GM23248 (cell line): ENCODE measurements around the gene SPACA9. TPM values are rescaled to one million over a fixed set of nuclear protein-coding genes. Genes with fewer than 3 reads are reported as not detected.

Source experiments
- DNase-seq: peaks from one replicate; pipeline ENCODE4 v3.0.0-alpha.2; 2015
- H2AFZ ChIP-seq: fragments of 200-600 bp; sonication (generic); 2 replicates; pipeline ENCODE4 v1.6.1; 2016; ENCODE audit warnings: antibody characterized with exemption
- H3F3A ChIP-seq: fragments of 200-600 bp; sonication (generic); 2 replicates; pipeline ENCODE4 v1.6.1; 2016; ENCODE audit warnings: mild to moderate bottlenecking, antibody characterized with exemption, mixed run types; ENCODE audit not compliant: insufficient read depth
- H3K27ac ChIP-seq: fragments of 200-600 bp; sonication (generic); 2 replicates; pipeline ENCODE4 v1.5.1; 2016; ENCODE audit warnings: mild to moderate bottlenecking
- H3K27me3 ChIP-seq: fragments of 200-600 bp; sonication (generic); replicated peaks from 2 replicates; pipeline ENCODE4 v1.6.1; 2016; ENCODE audit warnings: mild to moderate bottlenecking; ENCODE audit not compliant: insufficient read depth
- H3K36me3 ChIP-seq: fragments of 200-600 bp; sonication (generic); 2 replicates; pipeline ENCODE4 v1.6.1; 2016; ENCODE audit warnings: low read depth, mild to moderate bottlenecking
- H3K4me1 ChIP-seq: fragments of 200-600 bp; sonication (generic); 2 replicates; pipeline ENCODE4 v1.6.1; 2016; ENCODE audit warnings: mild to moderate bottlenecking; ENCODE audit not compliant: insufficient read depth
- H3K4me2 ChIP-seq: fragments of 200-600 bp; sonication (generic); one replicate; pipeline ENCODE4 v1.6.1; 2016; ENCODE audit warnings: mild to moderate bottlenecking; ENCODE audit not compliant: unreplicated experiment
- H3K4me3 ChIP-seq: fragments of 200-600 bp; sonication (generic); 2 replicates; pipeline ENCODE4 v1.5.1; 2016; ENCODE audit warnings: mild to moderate bottlenecking
- H3K79me2 ChIP-seq: fragments of 200-600 bp; sonication (generic); 2 replicates; pipeline ENCODE4 v1.6.1; 2016; ENCODE audit warnings: mild to moderate bottlenecking; ENCODE audit not compliant: insufficient read depth
- H3K9ac ChIP-seq: fragments of 200-600 bp; sonication (generic); 2 replicates; pipeline ENCODE4 v1.6.1; 2016; ENCODE audit warnings: mild to moderate bottlenecking
- H3K9me2 ChIP-seq: fragments of 200-600 bp; sonication (generic); 2 replicates; pipeline ENCODE4 v1.6.1; 2016; ENCODE audit warnings: mixed run types, mild to moderate bottlenecking, moderate library complexity; ENCODE audit not compliant: insufficient read depth
- H3K9me3 ChIP-seq: fragments of 200-600 bp; sonication (generic); one replicate; pipeline ENCODE4 v1.6.1; 2017; ENCODE audit warnings: low read depth
- H4K20me1 ChIP-seq: fragments of 200-600 bp; sonication (generic); 2 replicates; pipeline ENCODE4 v1.6.0; 2016; ENCODE audit not compliant: insufficient read depth
- EZH2 ChIP-seq: fragments of 200-600 bp; sonication (generic); IDR thresholded peaks from 2 replicates; pipeline ENCODE4 v1.6.1; 2018; ENCODE audit warnings: antibody characterized with exemption, mild to moderate bottlenecking; ENCODE audit not compliant: insufficient read depth, poor library complexity, severe bottlenecking
- EZH2phosphoT487 ChIP-seq: fragments of 200-600 bp; sonication (generic); IDR thresholded peaks from 2 replicates; pipeline ENCODE4 v1.6.1; 2018; ENCODE audit warnings: antibody characterized with exemption, moderate library complexity, mild to moderate bottlenecking, low read depth; ENCODE audit not compliant: insufficient read depth
- WGBS, 2 experiments: methylation state at CpG; one replicate each; pipeline ENCODE4 v1.1.6; 2015 to 2017; ENCODE audit warnings: low lambda C conversion rate in 2 of 2, low coverage in 1 of 2; ENCODE audit errors: missing lambda C conversion rate in 2 of 2; 5-methylcytosine and 5-hydroxymethylcytosine counted together
- in situ Hi-C: fragments of 300-500 bp; cut with MboI; formaldehyde crosslinking; loops from 2 replicates; pipeline ENCODE4 v1.15.0; 2020
- polyA plus RNA-seq: library from polyadenylated mRNA; unstranded; fragments of >200 nt; fragmentation: Nextera tagmentation; extraction: Ambion mirVana; gene quantifications from 2 replicates; pipeline ENCODE4 v1.2.1, GENCODE V29; 2016
- total RNA-seq: library from RNA; depleted of rRNA; stranded (reverse); fragments of >200 nt; shearing (Covaris generic); gene quantifications from 2 replicates; pipeline ENCODE4 v1.2.3, GENCODE V29; 2014

SPACA9 gene
- total and polyA plus RNA-seq, 2 experiments from 2014 or later = 6.2 to 9.8 TPM

- no peaks in the 10 kb centered on the region for H3F3A ChIP-seq
- no peak overlapping the region for H3K4me2 ChIP-seq
- H2AFZ ChIP-seq = no peak overlapping the region
- H3K4me1 ChIP-seq = no peaks in the 10 kb centered on the region
- H3K9ac ChIP-seq = no peak overlapping the region
- H3K9me2 ChIP-seq = no peaks in the 10 kb centered on the region
- no peak for TF ChIP-seq EZH2
- TF ChIP-seq EZH2phosphoT487 = no peak
- H3K36me3 ChIP-seq = no peaks in the 10 kb centered on the region
- H3K79me2 ChIP-seq = no peaks in the 10 kb centered on the region
- no peaks in the 10 kb centered on the region for H4K20me1 ChIP-seq
- H3K9me3 ChIP-seq = no peaks in the 10 kb centered on the region
- in situ Hi-C loops = no loop called here
- DNase-seq = no peak
- no peak overlapping the region for H3K27ac ChIP-seq
- WGBS, 2 experiments = 57 to 60% methylated on average over 16 of the region's 16 CpGs
- H3K4me3 ChIP-seq = no peak overlapping the region
- H3K27me3 ChIP-seq = peaks cover 16% of the 10 kb centered on the region; the same call in 1 of the 2 replicates
Observed at GRCh38 chr9:132837501-132838286, 41.0 kb upstream of the SPACA9 start.

DNA sequence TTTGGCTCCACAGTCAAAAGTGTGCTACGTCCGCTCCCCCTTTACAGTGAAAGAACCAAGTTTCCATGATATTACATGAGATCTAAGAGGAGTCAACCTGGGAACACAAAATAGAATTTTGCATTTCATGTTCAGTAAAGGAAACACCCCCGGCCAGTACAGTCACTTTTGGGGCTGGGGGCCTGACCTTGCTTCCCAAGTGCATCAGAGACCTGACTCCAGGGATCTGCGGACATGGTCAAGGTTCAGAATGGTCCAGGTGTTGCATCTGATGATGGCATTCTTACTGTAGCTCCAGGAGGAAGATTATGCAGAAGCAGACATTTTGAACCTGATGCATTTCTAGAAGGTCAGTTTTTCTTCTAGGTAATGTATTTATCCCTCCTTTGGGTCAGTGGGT, 40.4 kb upstream of the SPACA9 start:
- H3K27me3 ChIP-seq = peaks cover 12% of the 10 kb centered on the region; the same call in 1 of the 2 replicates
- no peaks in the 10 kb centered on the region for H3K79me2 ChIP-seq
- H4K20me1 ChIP-seq = no peaks in the 10 kb centered on the region
- H3K4me1 ChIP-seq = no peaks in the 10 kb centered on the region
- H3K4me2 ChIP-seq = no peak overlapping the region
- no peaks in the 10 kb centered on the region for H3K9me2 ChIP-seq
- 61 to 72% methylated on average over 4 of the region's 4 CpGs for WGBS, 2 experiments
- H3K36me3 ChIP-seq = no peaks in the 10 kb centered on the region
- TF ChIP-seq EZH2 = no peak
- TF ChIP-seq EZH2phosphoT487 = no peak
- H3K4me3 ChIP-seq = no peak overlapping the region
- no peak overlapping the region for H3K9ac ChIP-seq
- H3K27ac ChIP-seq = no peak overlapping the region
- H3F3A ChIP-seq = no peaks in the 10 kb centered on the region
- no peaks in the 10 kb centered on the region for H3K9me3 ChIP-seq
- in situ Hi-C loops = no loop called here
- no peak overlapping the region for H2AFZ ChIP-seq
- DNase-seq = no peak

GRCh38 chr9:132840980-132841379, 37.7 kb upstream of the SPACA9 start:
- Histone ChIP-seq H3K9ac (no peak overlapping the region), H3K79me2 (no peaks in the 10 kb centered on the region), H3K27me3 (no peaks in the 10 kb centered on the region; the same call in 1 of the 2 replicates), H3K9me3 (no peaks in the 10 kb centered on the region), H3K4me2 (no peak overlapping the region), H3K27ac (no peak overlapping the region), H3K4me1 (no peaks in the 10 kb centered on the region), H3F3A (no peaks in the 10 kb centered on the region), H2AFZ (no peak overlapping the region), H3K36me3 (no peaks in the 10 kb centered on the region), H3K4me3 (no peak overlapping the region), H4K20me1 (no peaks in the 10 kb centered on the region), H3K9me2 (no peaks in the 10 kb centered on the region)
- in situ Hi-C loops = no loop called here
- 72 to 73% methylated on average over 13 of the region's 13 CpGs for WGBS, 2 experiments
- TF ChIP-seq EZH2 = no peak
- TF ChIP-seq EZH2phosphoT487 = no peak
- no peak for DNase-seq

DNA sequence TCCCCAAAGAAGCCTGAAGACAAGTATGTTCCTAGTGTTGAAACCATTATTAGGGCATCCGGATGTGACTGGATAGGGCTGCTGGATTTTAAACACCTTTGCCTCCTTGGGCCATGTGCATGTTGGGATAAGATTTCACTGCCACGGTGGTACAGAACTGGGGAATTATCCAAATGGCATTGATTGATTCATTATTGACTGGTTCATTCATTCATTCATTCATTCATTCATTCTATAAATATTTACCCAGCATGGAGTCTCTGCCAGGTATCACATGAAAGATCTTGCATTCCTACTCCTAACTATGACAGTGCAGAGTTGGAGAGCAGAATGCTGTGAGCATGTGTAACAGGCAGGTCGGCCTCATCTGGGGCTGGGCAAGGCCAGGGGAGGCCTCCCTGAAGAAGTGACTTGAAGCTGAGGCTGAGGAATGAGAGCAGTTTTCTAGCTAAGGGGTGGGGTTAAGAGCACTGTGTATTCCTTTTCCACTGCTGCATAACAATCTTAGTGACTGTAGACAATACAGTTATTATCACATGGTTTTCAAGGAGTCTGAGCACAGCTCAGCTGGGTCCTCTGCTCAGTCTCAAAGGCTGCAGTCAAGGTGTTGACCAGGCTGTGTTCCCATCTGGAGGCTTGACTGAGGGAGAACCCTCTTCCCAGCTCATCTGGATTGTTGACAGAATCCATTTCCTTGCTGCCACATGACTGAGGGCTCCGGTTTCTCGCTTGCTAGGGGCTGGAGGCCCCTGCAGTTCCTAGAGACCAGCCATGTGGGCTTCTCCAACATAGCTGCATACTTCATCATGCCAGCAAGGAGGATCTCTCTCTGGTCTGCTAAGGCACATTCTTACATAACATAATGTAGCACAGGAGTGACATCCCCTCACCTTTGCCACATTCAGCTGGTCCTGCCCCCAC, 36.3 kb upstream of the SPACA9 start:
- in situ Hi-C loops = no loop called here
- H3F3A ChIP-seq = no peaks in the 10 kb centered on the region
- no peak overlapping the region for H2AFZ ChIP-seq
- DNase-seq = no peak
- no peak overlapping the region for H3K9ac ChIP-seq
- H4K20me1 ChIP-seq = no peaks in the 10 kb centered on the region
- H3K9me3 ChIP-seq = no peaks in the 10 kb centered on the region
- no peaks in the 10 kb centered on the region; the same call in 1 of the 2 replicates for H3K27me3 ChIP-seq
- H3K9me2 ChIP-seq = no peaks in the 10 kb centered on the region
- H3K79me2 ChIP-seq = no peaks in the 10 kb centered on the region
- 67 to 79% methylated on average over 5 of the region's 5 CpGs for WGBS, 2 experiments
- no peak overlapping the region for H3K4me3 ChIP-seq
- no peaks in the 10 kb centered on the region for H3K4me1 ChIP-seq
- TF ChIP-seq EZH2phosphoT487 (no peak), EZH2 (no peak)
- H3K36me3 ChIP-seq = no peaks in the 10 kb centered on the region
- no peak overlapping the region for H3K4me2 ChIP-seq
- H3K27ac ChIP-seq = no peak overlapping the region
